D341Med (cell line): ENCODE measurements around the gene ZNF486.
"Not testable (repeated sequence)": the region's sequence is repeated elsewhere in the genome, so short reads cannot be mapped to it uniquely, and the experiment has no call there.

Experiments used
- DNase-seq: peaks from one replicate; pipeline ENCODE4 v3.0.0; 2012; ENCODE audit warnings: low spot score

The ZNF486 gene

DNA sequence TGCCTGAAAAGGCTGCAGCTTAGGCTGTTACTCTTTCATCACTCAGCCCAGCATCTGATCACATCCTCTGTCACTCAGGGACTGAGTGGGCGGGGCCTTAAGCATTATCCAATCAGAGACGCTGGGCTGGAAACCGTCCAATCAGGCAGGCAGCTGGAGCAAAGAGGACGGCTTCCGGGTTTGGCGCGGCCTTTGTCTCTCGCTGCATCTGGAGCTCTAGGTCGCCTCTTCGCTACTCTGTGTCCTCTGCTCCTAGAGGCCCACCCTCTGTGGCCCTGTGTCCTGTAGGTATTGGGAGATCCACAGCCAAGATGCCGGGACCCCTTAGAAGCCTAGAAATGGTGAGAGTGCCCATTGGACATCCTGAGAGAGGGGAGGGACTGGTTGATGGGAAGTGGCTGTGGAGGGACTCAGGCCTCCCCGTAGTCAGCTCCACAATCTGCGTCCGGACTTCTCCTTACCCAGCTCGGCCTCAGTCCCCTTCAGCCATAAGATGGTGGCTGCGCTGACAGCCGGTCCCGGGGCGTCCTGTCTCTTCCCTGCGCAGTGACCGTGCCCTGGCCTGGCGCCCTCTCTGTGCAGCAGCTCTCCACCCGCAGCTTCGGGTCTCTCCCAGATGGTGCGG lies at the start of gene ZNF486:
TSS of gene ZNF486 (plus strand) at position 195 of the 625 bp plus-strand sequence. CDS start at position 312, 117 bp downstream.
- peak; percentile 86 for DNase-seq

DNA sequence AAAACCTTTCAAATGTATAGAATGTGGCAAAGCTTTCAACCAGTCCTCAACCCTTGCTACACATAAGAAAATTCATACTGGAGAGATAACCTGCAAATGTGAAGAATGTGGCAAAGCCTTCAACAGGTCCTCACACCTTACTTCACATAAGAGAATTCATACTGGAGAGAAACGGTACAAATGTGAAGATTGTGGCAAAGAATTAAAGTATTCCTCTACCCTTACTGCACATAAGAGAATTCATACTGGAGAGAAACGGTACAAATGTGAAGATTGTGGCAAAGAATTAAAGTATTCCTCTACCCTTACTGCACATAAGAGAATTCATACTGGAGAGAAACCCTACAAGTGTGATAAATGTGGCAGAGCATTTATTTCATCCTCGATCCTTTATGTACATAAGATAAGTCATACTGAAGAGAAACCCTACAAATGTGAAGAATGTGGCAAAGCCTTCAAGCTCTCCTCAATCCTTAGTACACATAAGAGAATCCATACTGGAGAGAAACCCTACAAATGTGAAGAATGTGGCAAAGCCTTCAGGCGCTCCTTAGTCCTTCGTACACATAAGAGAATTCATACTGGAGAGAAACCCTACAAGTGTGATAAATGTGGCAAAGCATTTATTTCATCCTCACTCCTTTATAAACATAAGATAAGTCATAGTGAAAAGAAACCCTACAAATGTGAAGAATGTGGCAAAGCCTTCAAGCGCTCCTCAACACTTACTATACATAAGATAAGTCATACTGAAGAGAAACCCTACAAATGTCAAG lies 48.8 kb upstream of the ZNF486 start:
- not testable (repeated sequence) for DNase-seq

DNA sequence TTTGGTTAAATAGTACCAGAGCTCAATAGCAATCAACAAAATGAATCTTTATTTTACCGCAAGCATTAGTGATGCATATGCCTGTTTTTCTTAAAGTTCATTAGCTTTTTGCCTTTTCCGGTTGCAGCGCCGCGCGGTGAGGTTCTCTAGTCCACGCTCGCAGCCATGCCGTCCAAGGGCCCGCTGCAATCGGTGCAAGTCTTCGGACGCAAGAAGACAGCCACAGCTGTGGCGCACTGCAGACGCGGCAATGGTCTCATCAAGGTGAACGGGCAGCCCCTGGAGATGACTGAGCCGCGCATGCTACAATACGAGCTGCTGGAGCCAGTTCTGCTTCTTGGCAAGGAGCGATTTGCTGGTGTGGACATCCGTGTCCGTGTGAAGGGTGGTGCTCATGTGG lies 42.1 kb upstream of the ZNF486 start:
- DNase-seq, result no peak

DNA sequence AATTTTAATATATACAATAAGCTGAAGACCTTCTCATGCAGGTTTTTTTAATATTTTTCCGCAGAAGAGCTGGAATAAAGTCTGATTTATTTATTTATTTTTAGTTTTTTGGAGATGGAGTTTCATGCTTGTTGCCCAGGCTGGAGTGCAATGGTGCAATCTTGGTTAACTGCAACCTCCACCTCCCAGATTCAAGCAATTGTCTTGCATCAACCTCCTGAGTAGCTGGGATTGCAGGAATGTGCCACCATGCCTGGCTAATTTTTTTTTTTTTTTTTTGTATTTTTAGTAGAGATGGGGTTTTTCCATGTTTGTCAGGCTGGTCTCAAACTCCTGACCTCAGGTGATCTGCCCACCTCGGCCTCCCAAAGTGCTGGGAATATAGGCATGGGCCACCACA lies 34.1 kb upstream of the ZNF486 start:
- DNase-seq, result not testable (repeated sequence)

DNA sequence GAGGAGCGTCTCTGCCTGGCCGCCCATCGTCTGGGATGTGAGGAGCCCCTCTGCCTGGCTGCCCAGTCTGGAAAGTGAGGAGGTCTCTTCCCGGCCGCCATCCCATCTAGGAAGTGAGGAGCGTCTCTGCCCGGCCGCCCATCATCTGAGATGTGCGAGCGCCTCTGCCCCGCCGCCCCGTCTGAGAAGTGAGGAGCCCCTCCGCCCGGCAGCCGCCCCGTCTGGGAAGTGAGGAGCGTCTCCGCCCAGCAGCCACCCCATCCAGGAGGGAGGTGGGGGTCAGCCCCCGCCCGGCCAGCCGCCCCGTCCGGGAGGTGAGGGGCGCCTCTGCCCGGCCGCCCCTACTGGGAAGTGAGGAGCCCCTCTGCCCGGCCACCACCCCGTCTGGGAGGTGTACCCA lies 29.3 kb upstream of the ZNF486 start:
- not testable (repeated sequence) for DNase-seq

DNA sequence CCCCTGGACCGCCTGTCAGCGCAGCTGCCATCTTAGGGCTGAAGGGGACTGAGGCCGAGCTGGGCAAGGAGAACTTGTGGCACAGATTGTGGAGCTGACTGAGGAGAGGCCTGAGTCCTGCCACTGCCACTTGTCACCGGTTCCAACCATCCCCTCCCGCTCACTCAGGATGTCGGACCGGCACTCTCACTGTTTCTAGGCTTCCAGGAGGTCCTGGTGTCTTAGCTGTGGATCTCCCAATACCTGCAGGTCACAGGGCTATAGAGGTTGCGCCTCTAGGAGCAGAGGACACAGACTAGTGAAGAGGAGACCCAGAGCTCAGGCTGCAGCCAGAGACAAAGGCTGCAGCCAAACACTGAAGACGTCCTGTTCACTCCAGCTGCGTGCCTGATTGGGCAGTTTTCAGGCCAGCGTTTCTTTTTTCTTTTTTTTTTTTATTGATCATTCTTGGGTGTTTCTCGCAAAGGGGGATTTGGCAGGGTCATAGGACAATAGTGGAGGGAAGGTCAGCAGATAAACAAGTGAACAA lies 15.3 kb upstream of the ZNF486 start:
- no peak for DNase-seq

DNA sequence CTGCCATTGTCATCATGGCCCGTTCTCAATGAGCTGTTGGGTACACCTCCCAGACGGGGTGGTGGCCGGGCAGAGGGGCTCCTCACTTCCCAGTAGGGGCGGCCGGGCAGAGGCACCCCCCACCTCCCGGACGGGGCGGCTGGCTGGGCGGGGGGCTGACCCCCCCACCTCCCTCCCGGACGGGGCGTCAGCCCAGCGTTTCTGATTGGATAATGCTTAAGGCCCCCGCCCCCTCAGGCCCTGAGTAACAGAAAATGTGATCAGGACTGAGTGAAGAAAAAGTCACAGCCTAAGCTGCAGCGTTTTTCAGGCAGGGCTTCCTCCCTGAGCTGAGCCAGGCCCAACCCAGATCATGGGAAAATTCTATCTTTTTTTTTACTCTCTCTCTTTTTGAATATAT lies 14.5 kb upstream of the ZNF486 start:
- not testable (repeated sequence) for DNase-seq

DNA sequence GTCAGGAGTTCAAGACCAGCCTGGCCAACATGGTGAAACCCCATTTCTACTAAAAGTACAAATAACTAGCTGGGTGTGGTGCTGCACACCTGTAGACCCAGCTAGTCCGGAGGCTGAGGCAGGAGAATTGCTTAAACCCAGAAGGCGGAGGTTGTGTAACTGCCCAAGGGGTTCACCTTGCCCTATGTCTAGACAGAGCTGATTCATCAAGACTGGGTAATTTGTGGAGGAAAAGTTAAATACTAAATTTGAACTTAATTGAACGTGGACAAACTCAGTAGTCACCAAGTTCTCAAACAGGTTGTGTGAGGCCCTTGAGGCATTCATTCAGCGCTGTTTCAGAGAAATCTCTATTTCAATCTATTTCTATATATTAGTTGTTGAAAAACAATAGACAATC lies 13.7 kb upstream of the ZNF486 start:
- no peak for DNase-seq

DNA sequence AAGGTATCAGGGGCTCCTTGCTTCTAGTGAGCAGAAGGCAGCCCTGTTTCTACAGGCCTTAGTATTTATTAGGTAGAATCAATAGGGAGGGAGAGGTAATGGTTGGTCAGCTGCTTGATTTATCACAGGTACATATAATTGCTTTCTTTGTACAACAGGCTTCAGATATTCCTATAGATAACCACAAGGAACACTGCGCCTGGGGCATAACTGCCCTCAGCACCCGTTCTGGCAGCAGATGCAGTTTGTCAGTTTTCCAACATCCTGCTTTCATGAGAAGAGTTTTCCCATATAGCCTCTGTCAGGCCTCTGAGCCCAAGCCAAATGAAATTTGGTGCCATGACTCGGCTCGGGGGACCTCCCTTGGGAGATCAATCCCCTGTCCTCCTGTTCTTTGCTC lies 12.4 kb upstream of the ZNF486 start:
- DNase-seq, result no peak

DNA sequence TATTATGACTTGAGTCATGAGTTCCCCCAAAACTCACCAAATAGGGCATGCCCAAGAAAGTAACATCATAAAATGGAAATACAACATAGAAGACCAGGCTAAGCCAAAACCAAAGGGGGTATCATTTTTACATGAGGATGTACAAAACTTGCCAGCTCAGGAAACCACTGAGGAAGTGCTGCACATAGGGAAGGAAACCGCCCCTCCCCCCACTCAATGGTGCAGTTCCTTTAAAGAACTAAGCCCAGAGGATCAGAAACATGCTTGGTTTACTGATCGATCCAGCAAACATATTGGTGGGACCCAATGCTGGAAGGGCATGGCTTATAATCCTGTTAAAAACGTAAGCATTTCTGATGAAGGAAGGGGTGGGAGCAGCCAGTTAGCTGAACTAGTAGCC lies 4.2 kb upstream of the ZNF486 start:
- DNase-seq, result no peak

DNA sequence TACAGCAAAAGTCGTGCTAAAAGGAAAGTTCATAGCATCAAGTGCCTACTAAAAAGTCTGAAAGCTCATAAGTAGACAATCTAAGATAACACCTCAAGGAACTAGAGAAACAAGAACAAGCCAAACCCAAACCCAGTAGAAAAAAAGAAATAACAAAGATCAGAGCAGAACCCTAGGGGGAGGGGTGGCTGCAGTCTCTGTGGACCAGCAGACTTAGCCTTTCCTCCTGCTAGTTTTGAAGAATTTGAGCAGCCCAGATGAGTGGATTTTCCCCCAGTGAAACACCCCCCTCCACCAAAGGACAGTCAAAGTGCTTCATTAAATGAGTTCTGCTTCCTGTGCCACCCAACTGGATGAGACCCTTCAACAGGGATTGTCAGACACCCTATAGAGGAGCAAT lies 2.6 kb upstream of the ZNF486 start:
- no peak for DNase-seq

DNA sequence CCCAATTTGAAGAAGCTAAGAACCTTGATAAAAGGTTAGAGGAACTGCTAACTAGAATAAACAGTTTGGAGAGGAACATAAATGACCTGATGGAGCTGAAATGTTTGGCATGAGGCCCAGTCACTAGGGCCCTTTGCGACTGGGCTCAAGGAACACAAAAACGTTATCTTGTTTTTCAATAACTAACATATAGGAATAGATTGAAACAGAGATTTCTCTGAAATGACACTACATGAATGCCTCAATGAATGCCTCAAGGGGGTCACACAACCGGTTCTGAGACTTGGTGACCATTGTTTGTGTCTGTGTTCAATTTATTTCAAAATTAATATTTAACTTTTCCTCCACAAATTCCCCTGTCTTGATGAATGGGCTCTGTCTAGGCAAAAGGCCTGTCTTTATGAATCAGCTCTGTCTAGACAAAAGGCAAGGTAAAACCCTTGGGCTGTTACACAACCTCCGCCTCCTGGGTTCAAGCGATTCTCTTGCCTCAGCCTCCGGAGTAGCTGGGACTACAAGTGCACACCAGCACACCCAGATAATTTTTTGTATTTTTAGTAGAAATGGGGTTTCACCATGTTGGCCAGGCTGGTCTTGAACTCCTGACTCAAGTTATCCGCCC lies 932 bp upstream of the ZNF486 start:
- no peak for DNase-seq

DNA sequence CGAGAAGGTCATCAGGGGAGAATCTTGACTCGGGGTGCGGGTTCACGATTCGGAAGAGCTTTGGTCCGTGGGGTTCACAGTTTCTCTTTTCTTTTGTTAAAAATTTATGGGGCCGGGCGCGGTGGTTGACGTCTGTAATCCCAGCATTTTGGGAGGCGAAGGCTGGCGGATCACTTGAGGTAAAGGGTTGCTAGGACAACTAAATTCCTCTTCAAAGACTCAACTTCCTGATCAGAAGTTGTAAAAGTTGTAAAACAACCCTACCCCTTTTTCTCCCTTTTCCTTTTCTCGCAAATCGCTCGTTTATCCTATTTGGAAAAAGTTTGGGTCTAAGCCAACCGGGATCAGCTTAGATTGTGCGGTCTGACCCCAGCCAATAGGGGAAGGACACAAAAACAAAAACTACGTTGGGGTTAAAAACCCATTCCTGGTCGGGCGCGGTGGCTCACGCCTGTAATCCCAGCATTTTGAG lies 673 bp downstream of the ZNF486 start:
- no peak for DNase-seq

DNA sequence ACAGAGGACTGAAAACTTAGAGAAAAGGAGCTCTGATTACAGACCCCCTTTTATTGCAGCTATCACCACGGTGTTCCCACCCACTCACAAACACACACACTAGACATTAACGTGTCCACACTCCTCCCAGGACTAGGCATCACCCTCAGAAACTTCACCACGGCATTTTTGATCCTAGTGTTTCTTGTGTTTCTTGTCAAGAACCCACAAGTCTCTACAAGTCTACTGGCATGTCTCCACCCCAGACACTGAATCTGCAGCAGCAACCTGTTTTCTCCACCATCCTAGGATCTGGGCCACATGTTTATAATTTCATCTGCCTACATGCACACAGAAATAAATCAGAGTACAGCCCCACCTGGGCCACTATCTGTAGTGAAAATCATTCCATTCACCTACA lies 4.3 kb downstream of the ZNF486 start:
- DNase-seq, result no peak

DNA sequence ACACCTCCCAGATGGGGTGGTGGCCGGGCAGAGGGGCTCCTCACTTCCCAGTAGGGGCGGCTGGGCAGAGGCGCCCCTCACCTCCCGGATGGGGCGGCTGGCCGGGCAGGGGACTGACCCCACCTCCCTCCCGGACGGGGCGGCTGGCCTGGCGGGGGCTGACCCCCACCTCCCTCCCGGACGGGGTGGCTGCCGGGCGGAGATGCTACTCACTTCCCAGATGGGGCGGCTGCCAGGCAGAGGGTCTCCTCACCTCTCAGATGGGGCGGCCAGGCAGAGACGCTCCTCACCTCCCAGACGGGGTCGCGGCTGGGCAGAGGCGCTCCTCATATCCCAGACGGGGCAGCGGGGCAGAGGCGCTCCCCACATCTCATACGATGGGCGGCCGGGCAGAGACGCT lies 8.8 kb downstream of the ZNF486 start:
- DNase-seq, result not testable (repeated sequence)

DNA sequence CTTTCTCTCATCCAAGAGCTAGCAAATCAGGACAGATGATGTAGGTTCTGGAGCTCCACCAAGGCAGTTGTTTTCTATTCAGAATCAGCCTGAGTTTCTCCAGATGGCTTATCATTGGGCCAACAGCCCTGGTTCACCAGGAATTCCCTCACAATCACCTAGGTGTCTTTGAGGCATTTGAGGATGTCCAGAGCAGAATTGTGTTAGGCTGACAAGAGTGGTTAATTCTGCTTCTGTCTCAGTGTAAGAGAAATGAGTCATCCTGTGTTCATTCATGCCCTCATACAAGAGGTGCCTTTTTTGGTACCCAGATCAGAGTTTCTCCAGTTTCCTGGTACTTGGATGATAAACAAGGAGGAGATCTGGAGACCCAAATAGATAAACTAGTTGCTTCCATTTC lies 12.9 kb downstream of the ZNF486 start:
- DNase-seq, result not testable (repeated sequence)

DNA sequence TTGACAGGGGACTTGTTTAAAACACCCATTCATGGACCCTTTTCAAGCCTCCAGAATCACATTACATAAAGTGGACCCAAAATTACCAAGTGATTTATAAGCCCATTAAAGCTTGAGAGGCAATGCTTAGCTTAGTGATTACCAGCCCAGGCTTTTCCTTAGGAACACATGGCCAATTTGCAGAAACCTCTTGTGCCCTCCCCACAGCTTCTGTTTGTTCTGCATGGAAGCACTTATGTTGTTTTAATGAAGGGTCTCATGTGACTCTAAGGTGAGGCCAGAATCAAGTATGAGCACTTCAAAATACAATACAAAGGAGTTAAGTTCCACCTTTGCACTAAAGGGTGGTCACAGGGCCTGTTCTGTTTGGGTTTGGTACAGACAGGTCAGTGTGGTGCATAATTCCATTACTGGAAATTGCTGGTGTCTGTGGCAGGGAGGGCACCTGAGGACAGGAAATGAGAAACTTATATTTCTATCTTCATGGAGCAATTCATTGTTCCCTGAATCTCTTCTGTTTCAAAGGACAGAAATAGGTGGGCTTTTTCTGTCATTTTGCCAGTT lies 15.3 kb downstream of the ZNF486 start:
- DNase-seq, result peak; percentile 22

DNA sequence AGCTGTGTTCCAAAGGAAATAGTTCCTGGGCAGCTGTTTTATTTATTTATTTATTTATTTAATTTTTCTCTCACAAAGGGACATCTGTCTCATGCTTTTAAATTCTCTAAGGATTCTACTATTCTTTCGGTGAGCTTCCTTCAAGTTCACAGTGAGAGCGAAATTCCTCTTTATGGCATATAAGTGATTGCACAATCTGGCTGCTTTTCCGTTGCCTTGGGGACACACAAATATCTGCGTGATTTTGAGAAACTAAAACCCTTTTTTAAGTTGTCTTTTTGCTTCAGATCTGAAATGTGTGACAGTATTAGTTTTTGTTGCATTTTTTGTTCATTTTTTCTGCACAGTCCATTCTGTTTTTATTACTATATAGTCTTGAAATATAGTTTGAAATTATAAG lies 19.2 kb downstream of the ZNF486 start:
- no peak for DNase-seq

DNA sequence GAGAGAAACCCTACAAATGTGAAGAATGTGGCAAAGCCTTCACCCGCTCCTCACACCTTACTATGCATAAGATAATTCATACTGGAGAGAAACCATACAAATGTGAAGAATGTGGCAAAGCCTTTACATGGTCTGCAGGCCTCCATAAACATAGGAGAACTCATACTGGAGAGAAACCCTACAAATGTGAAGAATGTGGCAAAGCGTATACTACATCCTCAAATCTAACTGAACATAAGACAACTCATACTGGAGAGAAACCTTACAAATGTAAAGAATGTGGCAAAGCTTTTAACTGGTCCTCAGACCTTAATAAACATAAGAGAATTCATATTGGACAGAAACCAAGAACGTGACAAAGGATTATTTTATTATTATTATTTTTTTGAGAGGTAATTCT lies 30.7 kb downstream of the ZNF486 start:
- no peak for DNase-seq

DNA sequence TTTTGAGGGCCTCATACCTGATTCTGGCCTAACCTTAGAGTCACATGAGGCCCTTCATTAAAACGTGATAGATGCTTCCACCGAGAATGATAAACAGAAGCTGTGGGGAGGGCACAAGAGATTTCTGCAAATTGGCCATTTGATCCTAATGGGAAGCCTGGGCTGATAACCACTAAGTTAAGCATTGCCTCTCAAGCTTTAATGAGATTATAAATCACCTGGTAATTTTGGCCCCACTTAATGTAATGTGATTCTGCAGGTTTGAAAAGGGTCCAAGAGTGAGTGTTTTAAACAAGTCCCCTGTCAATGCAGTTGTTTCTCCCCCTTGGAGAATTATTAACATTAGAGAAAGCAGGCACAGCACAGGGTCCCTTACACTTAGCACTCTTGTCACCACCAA lies 42.0 kb downstream of the ZNF486 start:
- no peak for DNase-seq

DNA sequence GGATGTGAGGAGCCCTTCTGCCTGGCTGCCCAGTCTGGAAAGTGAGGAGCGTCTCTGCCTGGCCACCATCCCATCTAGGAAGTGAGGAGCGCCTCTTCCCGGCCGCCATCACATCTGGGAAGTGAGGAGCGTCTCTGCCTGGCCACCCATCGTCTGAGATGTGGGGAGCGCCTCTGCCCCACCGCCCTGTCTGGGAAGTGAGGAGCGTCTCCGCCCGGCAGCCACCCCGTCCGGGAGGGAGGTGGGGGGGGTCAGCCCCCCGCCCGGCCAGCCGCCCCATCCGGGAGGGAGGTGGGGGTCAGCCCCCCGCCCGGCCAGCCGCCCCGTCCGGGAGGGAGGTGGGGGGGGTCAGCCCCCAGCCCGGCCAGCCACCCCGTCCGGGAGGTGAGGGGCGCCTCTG lies 47.4 kb downstream of the ZNF486 start:
- not testable (repeated sequence) for DNase-seq

DNA sequence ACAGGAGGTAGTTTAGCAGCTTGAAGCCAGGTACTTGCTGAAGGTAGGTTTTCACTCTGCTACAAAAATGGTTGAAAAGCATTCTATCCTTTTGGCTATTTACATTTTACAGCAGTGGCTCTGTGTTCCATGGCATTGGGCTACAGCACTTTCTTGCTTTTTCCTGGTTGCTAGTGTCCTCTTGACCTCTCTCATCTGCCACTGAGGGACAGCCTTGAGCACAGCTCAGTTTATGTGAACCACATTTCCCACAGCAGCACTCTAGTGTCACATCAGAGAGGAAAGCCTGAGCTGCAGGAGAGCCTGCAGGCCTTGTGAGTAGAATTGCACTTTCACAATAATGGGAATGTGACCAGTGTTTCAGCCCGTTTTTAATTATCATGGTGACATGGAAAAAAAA lies 54.6 kb downstream of the ZNF486 start:
- not testable (repeated sequence) for DNase-seq

DNA sequence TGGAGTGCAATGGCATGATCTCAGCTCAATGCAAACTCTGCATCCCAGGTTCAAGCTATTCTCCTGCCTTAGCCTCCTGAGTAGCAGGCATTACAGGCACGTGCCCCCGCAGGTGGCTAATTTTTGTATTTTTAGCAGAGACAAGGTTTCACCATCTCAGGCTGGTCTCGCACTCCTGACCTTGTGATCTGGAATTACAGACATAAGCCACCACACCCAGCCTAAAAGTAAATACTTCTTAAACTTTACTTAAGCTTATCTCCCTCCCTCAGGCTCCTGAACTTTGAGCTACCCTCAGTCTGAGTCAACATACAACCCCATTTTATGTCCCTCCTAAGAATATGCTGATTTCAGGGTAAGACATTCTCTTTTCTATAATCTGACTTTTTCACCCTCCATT lies 66.1 kb downstream of the ZNF486 start:
- DNase-seq, result no peak
